ENCODE data around the gene PRKACA.

The PRKACA gene

GRCh38 chr19:14073261-14073924 lies 44.2 kb downstream of the PRKACA start:
- DNase-seq (ENCODE audit: low read depth in 2 of 3, low spot score in 2 of 3): peak in 2 of 3 experiments; percentile 62 to 64

GRCh38 chr19:14072535-14073260 lies 44.9 kb downstream of the PRKACA start, which contains the start of gene MISP3:
MISP3 (plus strand) TSS chr19:14072786; CDS start chr19:14073310, 524 bp downstream.
- DNase-seq (ENCODE audit: low read depth in 2 of 3, low spot score in 2 of 3): peak in 1 of 3 experiments; percentile 29

GRCh38 chr19:14070268-14071050 lies 47.1 kb downstream of the PRKACA start:
- no peak for DNase-seq (ENCODE audit: low read depth in 2 of 3, low spot score in 2 of 3)

- no peak for DNase-seq (ENCODE audit: low read depth in 2 of 3, low spot score in 2 of 3)
These were observed 51.4 kb downstream of the PRKACA start for GRCh38 chr19:14066134-14066533.

GRCh38 chr19:14063105-14063504 lies 54.5 kb downstream of the PRKACA start:
- DNase-seq (ENCODE audit: low read depth in 2 of 3, low spot score in 2 of 3): no peak

- DNase-seq (ENCODE audit: low read depth in 2 of 3, low spot score in 2 of 3): no peak
These were observed 55.1 kb downstream of the PRKACA start for GRCh38 chr19:14062558-14062855.

GRCh38 chr19:14061751-14062557 lies 55.6 kb downstream of the PRKACA start, which contains the start of gene PALM3:
PALM3 (minus strand) TSS chr19:14062076; CDS start chr19:14061980, 96 bp downstream.
- DNase-seq (ENCODE audit: low read depth in 2 of 3, low spot score in 2 of 3): no peak

GRCh38 chr19:14061081-14061749 lies 56.3 kb downstream of the PRKACA start:
- no peak for DNase-seq (ENCODE audit: low read depth in 2 of 3, low spot score in 2 of 3)

GRCh38 chr19:14059652-14060155 lies 57.9 kb downstream of the PRKACA start:
- no peak for DNase-seq (ENCODE audit: low read depth in 2 of 3, low spot score in 2 of 3)

- DNase-seq (ENCODE audit: low read depth in 2 of 3, low spot score in 2 of 3): peak in 2 of 3 experiments; percentile 39 to 51
These were observed 58.5 kb downstream of the PRKACA start for GRCh38 chr19:14059093-14059480.

GRCh38 chr19:14058182-14059092 lies 59.1 kb downstream of the PRKACA start:
- DNase-seq (ENCODE audit: low read depth in 2 of 3, low spot score in 2 of 3): no peak

GRCh38 chr19:14056741-14057356 lies 60.7 kb downstream of the PRKACA start:
- DNase-seq (ENCODE audit: low read depth in 2 of 3, low spot score in 2 of 3): no peak

- DNase-seq (ENCODE audit: low read depth in 2 of 3, low spot score in 2 of 3): no peak
These were observed 61.4 kb downstream of the PRKACA start for GRCh38 chr19:14056069-14056666.

- no peak for DNase-seq (ENCODE audit: low read depth in 2 of 3, low spot score in 2 of 3)
These were observed 62.2 kb downstream of the PRKACA start for GRCh38 chr19:14055396-14055795.

GRCh38 chr19:14054721-14055120 lies 62.8 kb downstream of the PRKACA start:
- no peak for DNase-seq (ENCODE audit: low read depth in 2 of 3, low spot score in 2 of 3)

- no peak for DNase-seq (ENCODE audit: low read depth in 2 of 3, low spot score in 2 of 3)
These were observed 63.5 kb downstream of the PRKACA start for GRCh38 chr19:14054099-14054498.

GRCh38 chr19:14053500-14053899 lies 64.1 kb downstream of the PRKACA start:
- DNase-seq (ENCODE audit: low read depth in 2 of 3, low spot score in 2 of 3): no peak

GRCh38 chr19:14053032-14053431 lies 64.5 kb downstream of the PRKACA start:
- DNase-seq (ENCODE audit: low read depth in 2 of 3, low spot score in 2 of 3): no peak

Data from activated CD8-positive, alpha-beta memory T cell treated with anti-CD3 and anti-CD28 coated beads for 48 hours (primary cell).